ENCODE results near the gene CEACAM19. TPM values are rescaled to one million over a fixed set of nuclear protein-coding genes. Genes with fewer than 3 reads are reported as not detected.

Gene CEACAM19
- total and polyA plus RNA-seq, 2 of the 4 experiments (the other 2 are of a cell fraction): 0.72 to 9.3 TPM

DNA sequence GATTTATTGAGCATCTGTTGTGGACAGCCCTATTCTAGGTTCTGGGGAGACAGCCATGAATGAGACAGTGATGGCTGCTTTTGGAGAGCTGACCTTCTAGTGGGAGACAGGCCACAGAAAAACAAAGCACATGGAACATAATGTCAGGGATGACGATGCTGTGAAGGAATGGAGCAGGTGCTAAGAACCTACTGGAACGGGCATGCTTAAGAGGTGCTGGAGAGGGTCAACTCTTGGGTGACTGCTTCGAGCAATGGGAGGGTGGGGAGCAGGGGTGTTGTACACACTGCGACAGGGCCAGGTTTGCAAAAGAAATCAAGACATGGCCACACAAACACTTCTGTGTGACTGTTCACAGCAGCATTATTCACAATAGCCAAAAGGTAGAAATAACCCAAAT lies 15.6 kb downstream of the CEACAM19 start:
- Histone ChIP-seq H3K79me1 (ENCODE audit: low read depth in 1 of 2, low read length in 2 of 2) (0 out of 4 replicates have a peak, but pooled peaks cover 0 to 3% of the 10 kb centered on the region in 2 experiments), H4K20me1 (ENCODE audit: insufficient read depth, low read length) (no peaks in the 10 kb centered on the region), H3K36me3 (ENCODE audit: control insufficient read depth, insufficient read depth, low read length) (peaks cover 5% of the 10 kb centered on the region; the same call in 1 of the 2 replicates), H2AK5ac (ENCODE audit: low read depth, low read length) (peak overlapping the region; percentile 63), H2BK120ac (ENCODE audit: low read depth, low read length) (peak overlapping the region; percentile 24; the same call in 1 of the 2 replicates), H3K18ac (ENCODE audit: low read depth, low read length) (no peak overlapping the region), H3K27ac (ENCODE audit: insufficient read depth, low read length) (no peak overlapping the region), H4K8ac (ENCODE audit: low read depth in 2 of 2, low read length in 2 of 2) (peak overlapping the region in 1 of 2 experiments; percentile 47; a peak in 1 of 4 replicates), H3K4ac (ENCODE audit: low read depth, low read length) (peak overlapping the region; percentile 14; the same call in 1 of the 2 replicates), H3K9me3 (ENCODE audit: control insufficient read depth, insufficient read depth, low read length) (no peaks in the 10 kb centered on the region), H4K91ac (ENCODE audit: insufficient read depth, low read depth, low read length) (peak overlapping the region; percentile 58; the same call in 1 of the 2 replicates), H2BK15ac (ENCODE audit: low read depth, low read length) (peak overlapping the region; percentile 39; the same call in 1 of the 3 replicates), H3K4me1 (ENCODE audit: control insufficient read depth, insufficient read depth, low read length) (peaks cover 5% of the 10 kb centered on the region), H3K4me3 (ENCODE audit: insufficient read depth, low read depth, low read length) (no peak overlapping the region), H3K14ac (replicated peaks; ENCODE audit: low read depth, low read length) (0 out of 2 replicates have a peak overlapping the region, but pooled peaks have one; percentile 20), H3K27me3 (ENCODE audit: control insufficient read depth, insufficient read depth, low read length) (no peaks in the 10 kb centered on the region), H3K56ac (ENCODE audit: extremely low read depth, insufficient read depth, low read length) (no peak overlapping the region), H2AFZ (replicated peaks; ENCODE audit: low read length, poor library complexity) (no peak overlapping the region), H3K4me2 (ENCODE audit: low read depth, low read length) (no peak overlapping the region), H3K9ac (ENCODE audit: low read depth, low read length) (no peak overlapping the region), H2AK9ac (replicated peaks; ENCODE audit: low read depth, low read length, poor library complexity) (no peak overlapping the region), H4K5ac (ENCODE audit: low read depth, low read length) (no peak overlapping the region; the same call in 1 of the 2 replicates), H3K23ac (ENCODE audit: low read depth, low read length) (no peak overlapping the region), H3K9me1 (ENCODE audit: insufficient read depth, low read length) (peaks cover 3% of the 10 kb centered on the region), H2BK20ac (ENCODE audit: low read depth, low read length) (peak overlapping the region; percentile 51; the same call in 1 of the 2 replicates), H2BK5ac (ENCODE audit: low read depth, low read length, poor library complexity, severe bottlenecking) (no peak overlapping the region)
- CTCF ChIA-PET: no interaction called here
- POLR2A ChIA-PET (ENCODE audit: unreplicated experiment): no interaction called here
- dilution Hi-C loops (cut with HindIII; ENCODE audit: low sequenced_read_pairs, unreplicated experiment) (no loop called here), intact Hi-C loops (cut with micrococcal nuclease) (no loop called here), in situ Hi-C loops (cut with MboI; ENCODE audit: low sequenced_read_pairs) (loop anchor here (10.0 kb wide), 1 partner anchor 268 kb away; the partner anchor contains the start of gene CLPTM1)
- no peak for TF ChIP-seq MXI1 (IDR thresholded peaks at IDR 0.05; ENCODE audit: borderline replicate concordance, low read depth, low read length)
- TF ChIP-seq SMC3 (IDR thresholded peaks at IDR 0.05; ENCODE audit: low read depth, low read length): no peak
- TF ChIP-seq, protein P1, sequence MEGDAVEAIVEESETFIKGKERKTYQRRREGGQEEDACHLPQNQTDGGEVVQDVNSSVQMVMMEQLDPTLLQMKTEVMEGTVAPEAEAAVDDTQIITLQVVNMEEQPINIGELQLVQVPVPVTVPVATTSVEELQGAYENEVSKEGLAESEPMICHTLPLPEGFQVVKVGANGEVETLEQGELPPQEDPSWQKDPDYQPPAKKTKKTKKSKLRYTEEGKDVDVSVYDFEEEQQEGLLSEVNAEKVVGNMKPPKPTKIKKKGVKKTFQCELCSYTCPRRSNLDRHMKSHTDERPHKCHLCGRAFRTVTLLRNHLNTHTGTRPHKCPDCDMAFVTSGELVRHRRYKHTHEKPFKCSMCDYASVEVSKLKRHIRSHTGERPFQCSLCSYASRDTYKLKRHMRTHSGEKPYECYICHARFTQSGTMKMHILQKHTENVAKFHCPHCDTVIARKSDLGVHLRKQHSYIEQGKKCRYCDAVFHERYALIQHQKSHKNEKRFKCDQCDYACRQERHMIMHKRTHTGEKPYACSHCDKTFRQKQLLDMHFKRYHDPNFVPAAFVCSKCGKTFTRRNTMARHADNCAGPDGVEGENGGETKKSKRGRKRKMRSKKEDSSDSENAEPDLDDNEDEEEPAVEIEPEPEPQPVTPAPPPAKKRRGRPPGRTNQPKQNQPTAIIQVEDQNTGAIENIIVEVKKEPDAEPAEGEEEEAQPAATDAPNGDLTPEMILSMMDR (conservative IDR thresholded peaks at IDR 0.05; ENCODE audit: low read depth, low read length): no peak
- 58% methylated on average over 2 of the region's 4 CpGs; no CpG with 5 or more reads in 1 of the 2 experiments for WGBS, 2 experiments (ENCODE audit: extremely low coverage in 2 of 2, insufficient read length in 1 of 2)
- no peak for ATAC-seq (ENCODE audit: low read depth)
- BruUV-seq (replicated peaks): no TSS peak
- no peak for DNase-seq

All from IMR-90 (cell line).